Fibroblast of the aortic adventitia (primary cell): ENCODE data around the gene PATZ1. TPM values are rescaled to one million over a fixed set of nuclear protein-coding genes. Genes with fewer than 3 reads are reported as not detected.

Source experiments
- DNase-seq: peaks from one replicate; pipeline ENCODE4 v3.0.0-alpha.2; 2010; ENCODE audit warnings: low read depth
- H3K4me3 ChIP-seq: 2 replicates; pipeline ENCODE4 v1.5.1; 2011; ENCODE audit warnings: low read depth, mild to moderate bottlenecking, control low read depth, low read length, moderate library complexity
- total RNA-seq: library from RNA; depleted of rRNA; stranded (reverse); fragments of >200 nt; gene quantifications from 2 replicates; pipeline ENCODE4 v1.2.3, GENCODE V29; 2012; ENCODE audit warnings: low replicate concordance
- TF ChIP-seq, protein P1 (sequence below): IDR thresholded peaks from 2 replicates; pipeline ENCODE4 v1.5.1; 2011; ENCODE audit warnings: mild to moderate bottlenecking, low read length, control low read depth, inconsistent platforms; ENCODE audit not compliant: insufficient read depth

Gene PATZ1
- total RNA-seq, 1 donor, result 14.3 TPM

DNA sequence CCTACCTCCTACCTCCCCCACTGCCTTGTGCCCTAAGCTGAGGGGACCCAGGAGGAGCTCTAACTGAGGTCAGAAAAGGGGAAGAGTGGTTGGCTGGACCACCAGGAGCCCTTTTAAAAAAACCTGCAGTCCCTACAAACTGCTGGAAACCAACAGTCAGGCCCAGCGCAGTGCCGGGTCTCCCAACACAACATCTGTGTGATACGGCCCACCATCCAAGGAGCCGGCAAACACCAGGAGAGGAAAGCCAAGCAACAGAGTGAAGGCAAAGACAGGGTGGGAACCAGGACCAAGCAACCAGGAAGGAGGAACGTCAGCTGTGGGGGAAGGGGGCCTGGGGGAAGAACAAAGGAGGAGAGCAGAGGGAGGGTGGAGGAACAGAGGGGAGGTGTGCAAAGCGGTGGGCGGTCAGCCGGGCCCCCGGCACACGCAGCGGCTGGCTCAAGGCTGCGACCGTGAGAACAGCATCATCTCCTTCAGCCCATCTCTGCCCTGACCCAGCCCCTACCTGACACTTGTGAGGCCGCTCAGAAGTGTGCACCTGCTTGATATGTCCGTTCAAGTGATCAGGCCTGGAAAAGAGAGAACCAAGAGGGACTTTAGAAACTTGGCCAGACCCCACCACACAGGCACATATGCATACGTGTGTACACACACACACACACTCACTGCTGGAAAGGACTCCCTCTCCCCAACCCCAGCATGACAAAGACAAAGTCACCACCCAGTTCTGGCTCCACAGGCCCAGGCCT is 3.6 kb downstream of the PATZ1 start:
- H3K4me3 ChIP-seq, result no peak overlapping the region
- TF ChIP-seq, protein P1, sequence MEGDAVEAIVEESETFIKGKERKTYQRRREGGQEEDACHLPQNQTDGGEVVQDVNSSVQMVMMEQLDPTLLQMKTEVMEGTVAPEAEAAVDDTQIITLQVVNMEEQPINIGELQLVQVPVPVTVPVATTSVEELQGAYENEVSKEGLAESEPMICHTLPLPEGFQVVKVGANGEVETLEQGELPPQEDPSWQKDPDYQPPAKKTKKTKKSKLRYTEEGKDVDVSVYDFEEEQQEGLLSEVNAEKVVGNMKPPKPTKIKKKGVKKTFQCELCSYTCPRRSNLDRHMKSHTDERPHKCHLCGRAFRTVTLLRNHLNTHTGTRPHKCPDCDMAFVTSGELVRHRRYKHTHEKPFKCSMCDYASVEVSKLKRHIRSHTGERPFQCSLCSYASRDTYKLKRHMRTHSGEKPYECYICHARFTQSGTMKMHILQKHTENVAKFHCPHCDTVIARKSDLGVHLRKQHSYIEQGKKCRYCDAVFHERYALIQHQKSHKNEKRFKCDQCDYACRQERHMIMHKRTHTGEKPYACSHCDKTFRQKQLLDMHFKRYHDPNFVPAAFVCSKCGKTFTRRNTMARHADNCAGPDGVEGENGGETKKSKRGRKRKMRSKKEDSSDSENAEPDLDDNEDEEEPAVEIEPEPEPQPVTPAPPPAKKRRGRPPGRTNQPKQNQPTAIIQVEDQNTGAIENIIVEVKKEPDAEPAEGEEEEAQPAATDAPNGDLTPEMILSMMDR, result no peak
- DNase-seq, result no peak

DNA sequence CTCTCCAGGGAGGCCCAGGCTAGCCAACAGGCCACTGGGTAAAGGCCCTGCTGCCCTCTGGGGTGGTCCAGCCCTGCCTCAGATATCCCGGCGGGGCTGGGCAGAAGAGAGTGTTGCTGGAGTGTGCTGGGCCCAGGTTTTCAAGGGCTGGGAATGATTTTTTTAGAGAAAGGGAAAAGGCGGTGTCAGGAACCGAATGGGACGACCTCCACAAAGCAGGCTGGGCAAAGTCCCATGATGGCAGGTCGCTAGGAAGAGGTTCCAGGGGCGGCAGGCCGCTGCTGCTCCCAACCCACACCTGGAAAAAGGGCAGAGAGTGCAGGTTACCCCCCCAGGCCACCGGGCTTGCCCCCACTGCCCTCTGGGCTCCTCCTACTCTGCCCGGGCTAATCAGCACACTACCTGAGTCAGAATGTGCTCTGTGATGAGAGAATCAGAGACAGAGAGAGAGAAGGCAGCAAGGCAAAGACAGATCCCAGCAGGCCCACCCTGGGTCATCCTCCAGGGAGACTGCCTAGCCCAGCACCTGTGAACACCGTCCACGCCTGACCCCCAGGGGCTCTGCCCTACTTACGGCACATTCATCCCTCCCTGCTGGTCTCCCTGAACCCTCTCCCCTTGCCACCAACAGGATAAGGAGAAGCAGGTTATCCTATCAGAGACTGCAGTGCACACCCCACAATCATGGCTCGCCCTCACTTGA is 4.6 kb downstream of the PATZ1 start:
- DNase-seq, result no peak
- TF ChIP-seq, protein P1, result no peak
- no peak overlapping the region for H3K4me3 ChIP-seq

DNA sequence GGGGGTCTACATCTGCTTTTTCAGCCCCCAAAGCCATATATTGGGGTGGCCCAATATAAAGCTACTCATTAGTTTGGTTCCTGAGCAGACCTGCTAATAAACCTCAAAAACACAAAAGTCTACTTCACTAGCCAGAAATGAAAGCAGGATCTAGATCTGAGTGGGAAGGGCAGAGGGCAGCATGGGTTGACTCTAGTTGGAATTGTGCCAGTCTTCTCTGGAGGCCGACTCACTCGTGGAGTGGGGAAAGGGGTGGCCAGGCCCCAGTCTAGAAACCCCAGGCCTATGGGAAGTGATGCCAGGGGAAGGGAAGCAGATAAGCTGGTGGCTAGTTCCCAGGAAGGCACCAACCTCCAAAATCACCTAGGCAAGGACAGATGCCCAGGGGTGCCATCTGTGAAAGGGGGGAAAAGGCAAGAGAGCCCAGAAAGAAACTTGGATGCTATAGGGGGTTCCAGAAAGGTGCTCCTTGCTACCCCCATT is 5.3 kb downstream of the PATZ1 start:
- DNase-seq, result no peak
- no peak overlapping the region for H3K4me3 ChIP-seq
- TF ChIP-seq, protein P1, result no peak

DNA sequence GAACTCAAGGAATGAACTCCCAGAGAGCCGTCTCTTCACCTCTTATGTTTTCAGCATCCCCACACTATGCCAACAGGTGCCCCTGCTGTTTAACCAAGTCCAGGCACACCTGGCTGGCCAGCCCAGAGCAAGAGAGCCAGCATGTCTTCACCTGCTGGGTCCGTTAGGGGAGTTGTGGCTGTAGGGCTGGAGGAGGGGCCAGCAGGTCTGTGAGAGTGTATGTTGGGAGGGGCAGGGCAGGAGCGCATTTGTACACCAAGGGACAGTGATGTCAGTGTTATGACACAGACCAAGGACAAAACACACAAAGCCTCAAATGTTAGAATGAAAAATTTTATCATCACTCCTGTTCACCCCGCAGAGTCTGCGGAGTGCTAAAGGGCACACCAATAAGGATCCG is 5.8 kb downstream of the PATZ1 start:
- DNase-seq, result no peak
- TF ChIP-seq, protein P1, result no peak
- H3K4me3 ChIP-seq, result no peak overlapping the region

DNA sequence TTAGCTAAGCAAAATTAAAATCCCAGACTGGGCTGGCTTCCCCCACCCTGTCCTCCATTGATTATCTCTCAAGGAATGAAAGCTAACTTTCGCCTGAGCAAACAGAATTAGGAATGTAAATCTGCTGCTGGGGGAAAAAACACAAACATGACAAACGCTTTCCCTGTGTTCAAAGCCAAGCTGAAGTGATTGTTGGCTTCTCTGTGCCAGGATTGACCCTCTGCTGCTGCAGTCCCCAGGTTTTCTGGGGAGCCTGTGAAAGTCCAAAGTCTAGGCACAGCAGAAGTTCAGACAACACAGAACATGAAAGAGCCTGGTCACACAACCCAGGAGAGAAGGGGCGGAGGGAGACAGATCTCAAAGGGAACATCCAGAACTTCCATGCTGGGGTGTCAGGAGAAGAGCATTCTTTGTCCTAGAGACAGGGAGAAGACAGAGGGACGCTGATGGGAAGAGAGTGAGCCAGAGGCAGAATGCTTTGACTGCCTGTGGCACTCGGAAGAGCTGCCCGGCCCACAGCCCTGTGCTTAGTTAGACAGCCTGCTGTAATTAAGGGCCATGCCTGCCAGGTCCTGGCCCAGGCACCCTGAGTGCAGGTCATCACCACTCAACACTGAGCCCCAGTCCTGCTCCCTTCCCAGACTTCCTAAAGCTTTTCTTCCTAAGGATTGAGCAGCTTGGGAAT is 6.9 kb downstream of the PATZ1 start:
- no peak for DNase-seq
- H3K4me3 ChIP-seq, result no peak overlapping the region
- TF ChIP-seq, protein P1, result no peak

DNA sequence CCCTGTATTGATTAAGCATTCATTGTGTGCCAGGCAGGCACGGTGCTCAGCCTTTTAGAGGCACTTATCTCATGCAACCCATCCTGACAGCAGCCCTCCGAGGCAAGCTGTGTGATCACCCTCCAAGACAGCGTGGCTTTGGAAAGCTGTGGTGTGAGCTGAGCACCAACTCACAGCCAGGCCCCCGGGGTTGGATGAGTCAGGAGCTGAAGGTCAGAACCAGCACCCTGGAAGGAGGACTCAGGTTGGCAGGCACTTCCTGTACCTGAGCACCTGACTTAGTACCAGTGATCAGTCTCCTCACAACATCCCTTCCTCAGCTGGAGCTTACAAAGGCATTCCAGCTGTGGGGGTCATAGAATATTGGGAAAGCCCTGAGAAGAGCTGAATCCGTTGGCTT is 9.0 kb downstream of the PATZ1 start:
- TF ChIP-seq, protein P1, result no peak
- no peak for DNase-seq

More for the DNA sequence above, 9.0 kb downstream of the PATZ1 start:
- H3K4me3 ChIP-seq, result no peak overlapping the region
